Measurements from ENCODE around the gene C1orf198. TPM values are rescaled to one million over a fixed set of nuclear protein-coding genes. Genes with fewer than 3 reads are reported as not detected.

The C1orf198 gene
- total RNA-seq, 1 experiment from 2014 or later, result 83.4 TPM

DNA sequence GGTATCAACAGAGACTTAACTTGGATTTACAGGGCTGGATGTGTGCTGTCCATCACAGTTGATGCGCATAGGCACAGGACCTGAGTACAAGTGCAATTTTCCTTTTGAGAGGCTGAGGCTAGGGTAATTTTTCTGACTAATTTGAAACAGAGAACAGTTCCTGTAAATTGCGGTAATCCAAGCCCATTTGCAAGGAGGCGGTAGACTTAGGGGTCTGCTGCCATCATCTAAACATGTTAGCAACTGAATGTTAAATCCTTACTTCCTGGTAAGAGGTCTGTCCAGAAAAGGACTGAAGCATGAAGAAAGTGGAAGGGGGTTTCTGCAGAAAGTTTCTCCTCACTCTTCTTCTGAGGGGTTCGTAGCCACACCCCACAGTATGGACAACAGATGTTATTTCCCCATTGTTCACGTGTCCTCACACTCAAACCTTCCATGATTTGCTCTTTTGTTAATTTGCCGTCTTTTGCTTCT is 23.7 kb upstream of the C1orf198 start:
- no peak for DNase-seq (ENCODE audit: low read depth)

DNA sequence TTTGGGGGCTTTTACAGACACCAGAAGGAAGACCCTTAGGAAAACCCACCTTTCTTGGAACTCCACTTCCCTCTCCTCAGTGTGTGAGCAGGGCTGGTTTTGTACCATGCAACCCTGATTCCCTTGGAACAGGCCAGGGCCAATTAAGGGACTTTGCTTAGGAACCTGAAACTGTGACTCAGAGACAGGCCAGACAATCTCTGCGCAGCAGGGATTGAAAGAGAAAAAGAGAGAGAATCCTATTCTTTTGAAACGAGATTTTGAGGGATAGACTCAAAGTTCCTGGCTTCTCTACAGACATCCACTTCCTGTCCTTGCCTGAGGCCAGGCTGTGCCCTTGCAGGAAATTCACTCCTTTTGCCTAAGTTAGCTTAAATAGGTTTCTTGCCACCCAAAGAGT is 23.1 kb upstream of the C1orf198 start:
- DNase-seq (ENCODE audit: low read depth), result peak; percentile 61

DNA sequence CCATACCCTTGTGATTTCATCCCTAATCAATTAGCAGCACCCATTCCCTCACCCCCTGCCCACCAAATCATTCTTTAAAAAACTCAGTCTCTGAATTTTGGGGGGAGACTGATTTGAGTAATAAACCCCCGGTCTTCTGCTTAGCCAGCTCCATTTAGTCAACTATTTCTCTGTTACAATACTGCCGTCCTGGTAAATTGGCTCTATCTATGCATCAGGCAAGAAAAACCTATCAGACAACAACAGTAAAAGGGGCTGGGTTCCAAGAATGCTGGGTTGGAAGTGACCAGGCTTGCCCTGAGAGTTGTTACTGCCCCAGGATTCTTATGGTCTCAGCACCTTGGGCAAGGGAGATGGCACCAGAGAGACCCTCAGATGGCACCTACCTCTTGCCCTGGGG is 16.3 kb upstream of the C1orf198 start:
- no peak for DNase-seq (ENCODE audit: low read depth)

DNA sequence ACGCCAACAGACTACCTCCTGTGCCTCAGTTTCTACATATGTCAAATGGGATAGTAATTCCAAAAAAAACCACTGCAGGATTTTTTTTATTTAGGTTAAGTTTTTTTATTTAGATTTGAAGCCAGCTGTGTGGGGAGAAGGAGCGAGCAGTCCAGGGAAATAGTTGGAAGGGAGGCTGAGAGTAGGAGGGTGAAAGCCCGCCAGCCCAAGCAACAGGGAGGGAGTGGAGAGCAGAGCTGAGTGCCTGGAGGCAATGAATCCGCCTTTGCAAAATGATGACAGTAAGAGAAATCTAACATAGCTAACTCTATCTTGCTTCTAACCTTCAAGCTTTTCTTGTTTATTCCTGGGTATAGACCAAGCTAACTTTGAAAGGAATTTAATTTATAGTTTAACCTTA is 15.6 kb upstream of the C1orf198 start:
- DNase-seq (ENCODE audit: low read depth), result no peak

DNA sequence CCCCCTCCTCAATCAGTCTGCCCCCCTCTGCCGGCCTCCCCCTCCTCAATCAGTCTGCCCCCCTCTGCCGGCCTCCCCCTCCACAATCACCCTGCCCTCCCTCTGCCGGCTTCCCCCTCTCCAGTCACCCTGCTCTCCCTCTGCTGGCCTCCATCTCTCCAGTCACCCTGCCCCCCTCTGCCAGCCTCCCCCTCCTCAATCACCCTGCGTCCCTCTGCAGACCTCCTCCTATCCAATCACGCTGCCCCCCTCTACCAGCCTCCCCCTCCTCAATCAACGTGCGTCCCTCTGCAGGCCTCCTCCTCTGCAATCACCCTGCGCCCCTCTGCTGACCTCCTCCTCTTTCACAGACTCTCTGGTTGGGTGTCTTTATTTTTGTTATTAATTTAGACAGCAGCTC is 11.5 kb upstream of the C1orf198 start:
- DNase-seq (ENCODE audit: low read depth), result no peak

DNA sequence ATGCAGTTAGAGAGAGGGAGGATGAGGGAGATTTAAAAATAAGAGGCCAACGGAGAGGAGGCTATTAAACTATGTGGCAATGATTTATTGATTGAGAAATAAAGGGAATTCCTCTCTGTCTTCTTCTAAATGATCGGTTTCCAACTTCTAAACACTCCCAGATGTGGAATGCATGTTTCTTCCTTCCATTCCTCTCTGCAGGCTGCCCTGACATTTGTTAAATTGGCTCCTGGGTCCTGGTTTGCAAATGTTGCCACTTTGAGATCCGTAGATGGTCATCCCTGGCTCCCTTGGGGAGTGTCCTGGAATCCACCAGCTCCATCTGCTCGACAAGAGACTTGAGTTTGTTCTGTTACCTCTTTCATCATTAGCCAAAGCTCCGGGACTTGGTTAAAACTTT is 10.3 kb upstream of the C1orf198 start:
- no peak for DNase-seq (ENCODE audit: low read depth)

DNA sequence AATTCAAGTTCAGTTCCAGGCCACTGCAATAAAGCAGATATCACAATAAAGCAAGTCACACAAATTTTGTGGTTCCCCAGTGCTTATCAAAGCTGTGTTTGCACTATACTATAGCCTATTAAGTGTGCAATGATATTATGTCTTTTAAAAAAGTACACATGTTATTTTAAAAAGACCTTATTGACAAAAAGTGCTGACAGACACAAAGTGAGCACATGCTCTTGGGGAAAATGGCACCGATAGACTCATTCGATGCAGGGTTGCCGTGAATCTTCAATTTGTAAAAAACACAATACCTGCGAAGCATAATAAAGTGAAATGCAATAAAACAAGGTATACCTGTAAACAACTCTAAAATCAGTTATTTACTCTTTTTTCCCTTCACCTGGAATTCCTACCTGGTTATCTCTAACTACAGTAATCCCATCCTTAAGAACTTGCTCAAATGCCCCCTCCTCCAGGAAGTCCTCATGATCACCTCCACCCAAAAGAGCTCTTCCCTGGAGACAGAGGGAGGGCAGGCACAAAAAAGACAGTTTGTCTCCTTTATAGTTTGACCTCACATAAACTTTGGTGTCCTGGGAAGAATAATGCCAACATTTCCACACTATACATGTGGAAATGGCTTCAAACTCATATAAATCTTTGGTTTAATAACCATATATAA is 9.7 kb upstream of the C1orf198 start:
- no peak for DNase-seq (ENCODE audit: low read depth)

DNA sequence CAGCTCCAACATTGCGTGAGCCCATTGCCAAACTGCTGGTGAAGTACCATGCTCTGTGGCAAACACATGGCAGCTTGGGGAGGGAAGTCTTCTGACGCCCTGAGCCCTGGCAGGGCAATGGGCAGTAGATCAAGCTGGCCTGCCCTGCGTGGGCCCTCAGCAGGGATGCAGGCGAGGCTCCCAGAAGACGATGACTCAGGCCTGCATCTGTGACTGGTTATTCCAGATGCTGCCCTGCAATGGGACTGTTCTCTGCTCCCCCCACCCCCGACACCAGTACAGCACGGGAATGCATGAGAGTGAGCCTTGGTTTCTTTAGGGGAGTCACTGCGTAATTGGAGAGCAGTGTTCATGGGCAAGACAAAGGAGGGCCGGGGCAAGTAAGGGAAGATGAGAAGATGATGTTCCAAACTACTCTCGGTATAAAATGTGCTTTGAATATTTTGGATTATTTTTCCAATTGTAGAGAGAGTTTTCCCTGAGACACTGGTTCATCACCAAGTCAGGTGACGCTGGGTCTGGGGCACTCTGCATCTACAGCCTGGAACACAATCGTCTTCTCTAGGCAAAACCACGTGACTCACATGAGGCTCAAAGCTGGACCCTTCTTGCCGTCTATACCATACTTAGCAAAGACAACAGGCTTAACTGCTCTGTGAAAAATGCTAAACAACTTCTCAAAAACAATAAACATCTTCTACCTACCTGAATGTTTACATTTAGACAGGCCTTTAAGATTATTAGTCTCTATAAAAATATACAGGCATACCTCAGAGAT is 9.0 kb upstream of the C1orf198 start:
- DNase-seq (ENCODE audit: low read depth), result peak; percentile 37

DNA sequence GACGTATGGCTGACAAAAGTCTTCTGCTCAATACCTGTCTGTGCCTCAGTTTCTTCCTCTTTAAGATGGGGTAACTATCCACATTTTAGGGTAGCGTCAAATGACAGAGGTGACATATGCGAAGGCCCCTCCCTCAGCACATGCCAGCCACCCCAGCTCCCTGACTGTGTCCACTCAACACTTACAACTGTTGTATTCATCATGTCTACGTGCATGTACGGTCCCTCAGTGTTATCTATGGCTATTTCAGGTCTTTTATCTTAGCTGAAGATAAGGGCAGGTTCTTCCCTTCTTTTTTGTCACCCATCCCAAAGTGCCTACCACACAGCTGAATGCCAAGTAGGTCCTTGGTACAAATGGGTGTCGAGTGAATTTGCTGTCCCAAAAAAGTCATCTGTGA is 8.3 kb upstream of the C1orf198 start:
- DNase-seq (ENCODE audit: low read depth), result no peak

DNA sequence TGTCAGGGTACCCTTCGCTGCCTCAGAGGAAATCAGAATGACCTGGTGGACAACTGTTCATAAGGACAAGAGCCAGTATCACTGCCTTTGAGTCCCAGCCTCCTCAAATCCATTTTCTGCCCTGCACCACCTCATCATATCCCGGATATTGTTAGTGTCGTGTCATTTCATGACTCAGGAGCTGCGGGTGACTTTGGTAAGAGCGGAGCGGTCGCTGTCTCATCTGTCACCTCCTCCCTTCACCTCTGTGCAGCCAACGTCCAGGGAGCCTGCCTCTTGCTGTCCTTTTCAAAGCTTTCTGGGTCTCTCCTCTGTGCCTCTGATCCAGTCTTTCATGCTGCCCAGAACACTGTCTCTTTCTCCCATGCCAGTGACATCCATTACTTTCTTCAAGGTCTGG is 7.0 kb upstream of the C1orf198 start:
- DNase-seq (ENCODE audit: low read depth), result no peak

DNA sequence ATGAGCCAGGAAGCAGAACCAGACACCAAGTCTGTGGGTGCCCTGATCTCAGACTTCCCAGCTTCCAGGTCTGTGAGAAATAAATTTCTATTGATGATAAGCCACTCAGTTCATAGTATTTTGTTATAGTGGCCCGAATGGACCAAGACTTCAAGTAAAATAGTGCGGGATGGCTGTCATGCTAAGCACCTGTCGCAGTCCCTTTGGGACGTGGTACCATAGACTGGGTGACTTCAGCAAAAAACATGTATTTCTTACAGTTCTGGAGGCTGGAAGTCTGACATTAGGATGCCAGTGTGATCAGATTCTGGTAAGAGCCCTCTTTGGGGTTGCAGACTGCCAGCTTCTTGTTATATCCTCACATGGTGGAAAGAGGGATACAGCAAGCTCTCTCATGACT is 2.6 kb upstream of the C1orf198 start:
- DNase-seq (ENCODE audit: low read depth), result no peak

DNA sequence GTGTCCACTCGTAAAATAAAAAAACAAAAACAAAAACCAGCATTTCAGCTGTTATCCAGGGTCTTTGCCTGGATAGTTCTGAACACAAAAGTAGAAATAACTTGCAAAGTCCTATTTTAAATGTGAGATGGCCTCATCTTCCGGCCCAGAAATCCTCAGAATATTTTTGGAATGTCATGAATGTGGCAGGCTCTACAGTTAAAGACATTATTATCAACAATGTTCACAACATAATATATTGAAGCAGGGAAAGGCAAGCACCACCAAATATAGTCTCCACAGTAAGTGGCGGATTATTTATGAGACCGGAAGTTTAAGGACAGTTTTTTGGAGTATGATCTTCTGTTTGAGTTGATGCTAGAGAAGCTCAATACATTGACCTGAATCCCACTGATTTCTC is 1.2 kb upstream of the C1orf198 start:
- peak; percentile 55 for DNase-seq (ENCODE audit: low read depth)

DNA sequence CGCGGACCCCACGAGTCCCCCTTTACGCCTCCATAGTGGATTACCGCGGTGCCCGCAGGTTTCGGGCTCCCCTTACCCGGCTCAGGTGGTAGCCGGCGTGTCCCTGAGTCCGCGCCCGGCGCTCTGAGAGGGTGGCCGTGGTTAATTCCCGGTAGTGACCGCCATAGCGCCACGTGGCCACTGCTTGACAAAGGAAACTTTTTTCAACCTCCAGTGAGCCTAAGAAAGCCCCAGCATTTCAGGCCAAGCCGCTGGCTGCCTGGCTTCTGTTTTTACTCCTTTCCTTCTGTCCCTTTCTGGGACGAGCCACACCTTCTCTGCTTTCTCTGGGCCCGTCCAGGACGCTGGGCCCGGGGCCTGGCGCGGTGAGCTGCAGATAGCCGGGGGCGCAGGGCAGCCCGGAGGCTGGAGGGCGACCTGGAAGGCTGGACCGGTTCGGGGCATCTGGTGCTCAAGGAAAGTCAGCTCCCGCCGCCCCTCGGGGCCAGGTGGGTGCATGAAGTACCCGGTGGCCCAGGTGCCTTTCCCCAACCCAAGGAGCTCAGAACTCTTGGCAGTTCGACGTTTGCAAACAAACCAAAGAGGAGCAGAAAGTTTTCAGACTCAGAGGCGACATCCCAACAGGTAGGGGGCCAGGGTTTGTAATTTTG is 540 bp upstream of the C1orf198 start:
- peak; percentile 72 for DNase-seq (ENCODE audit: low read depth)

DNA sequence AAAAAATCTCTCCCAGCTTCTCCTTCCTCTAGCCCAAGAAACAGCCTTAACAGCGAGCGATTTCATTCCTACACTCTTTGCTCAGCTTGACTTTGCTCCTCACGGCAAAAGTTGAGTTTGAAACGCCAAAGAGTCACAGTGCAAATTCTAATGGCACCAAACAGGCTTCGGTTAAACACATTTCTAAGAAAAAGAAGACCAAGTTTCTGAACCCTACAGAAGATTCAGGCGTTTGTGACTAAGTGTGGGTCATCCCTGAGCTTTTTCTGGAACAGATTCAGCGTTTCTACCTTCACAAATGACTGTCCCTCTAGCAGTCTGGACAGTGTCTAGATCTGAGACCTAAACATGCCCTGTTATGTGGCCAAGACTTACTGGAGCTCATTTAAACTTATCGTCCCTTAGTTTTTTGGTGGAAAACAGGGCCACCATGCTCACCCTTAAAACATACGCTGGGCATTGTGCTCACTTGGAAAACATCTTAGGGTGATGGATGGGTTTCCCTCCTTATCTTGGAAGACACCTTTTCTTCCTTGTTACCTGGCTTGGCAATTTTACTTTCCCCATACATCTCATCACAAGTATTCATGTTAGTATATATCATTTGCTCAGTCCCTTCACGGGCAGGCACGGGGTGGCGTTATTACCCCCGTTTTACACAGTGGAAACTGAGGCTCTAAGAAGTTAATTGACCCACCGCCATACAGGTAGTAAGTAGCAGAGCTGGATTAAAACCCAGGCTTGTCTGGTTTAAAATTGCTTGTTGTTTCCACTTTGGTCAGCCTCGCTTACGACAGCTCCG is 1.0 kb downstream of the C1orf198 start:
- peak; percentile 58 for DNase-seq (ENCODE audit: low read depth)

DNA sequence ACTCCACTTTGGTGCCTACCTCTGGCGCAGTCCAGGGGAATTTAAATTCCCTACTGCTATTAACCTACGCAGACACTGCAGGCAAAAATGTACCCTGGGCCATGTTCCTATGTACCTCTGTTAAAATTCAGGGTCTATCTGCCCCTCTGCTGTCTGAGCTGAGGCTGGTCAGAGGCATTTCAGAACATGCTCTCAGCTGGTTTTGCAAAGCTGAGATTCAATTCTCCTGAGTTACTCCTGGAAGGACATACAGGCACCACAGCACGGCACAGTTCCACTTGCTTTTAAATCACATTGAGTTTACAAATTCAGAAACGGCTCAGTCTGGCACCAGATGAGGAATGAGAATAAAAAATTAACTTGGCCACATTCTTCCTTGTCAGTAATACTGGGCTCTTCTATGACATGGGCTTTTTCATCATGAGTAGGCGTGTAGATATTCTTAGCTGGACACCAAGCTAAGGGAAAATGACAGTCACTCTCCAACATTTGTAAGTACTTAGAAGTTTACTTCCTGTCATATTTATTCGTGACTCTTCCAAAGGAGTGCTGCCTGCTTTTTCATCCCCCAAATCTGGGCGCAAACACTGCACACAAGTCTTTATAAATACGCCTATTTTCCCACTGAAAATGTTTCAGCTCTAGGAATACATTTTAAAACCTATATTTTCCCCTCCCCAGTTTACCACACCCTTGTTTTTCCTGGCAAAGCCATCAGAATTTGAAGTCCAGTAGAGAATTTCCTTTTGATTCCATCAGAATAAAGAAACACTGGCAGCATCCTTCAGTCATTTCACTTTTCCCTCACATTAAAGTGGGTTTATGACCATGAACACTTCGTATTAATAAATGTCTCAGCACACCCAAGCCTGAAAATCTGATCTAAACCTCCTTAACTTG is 1.9 kb downstream of the C1orf198 start:
- DNase-seq (ENCODE audit: low read depth), result peak; percentile 29

DNA sequence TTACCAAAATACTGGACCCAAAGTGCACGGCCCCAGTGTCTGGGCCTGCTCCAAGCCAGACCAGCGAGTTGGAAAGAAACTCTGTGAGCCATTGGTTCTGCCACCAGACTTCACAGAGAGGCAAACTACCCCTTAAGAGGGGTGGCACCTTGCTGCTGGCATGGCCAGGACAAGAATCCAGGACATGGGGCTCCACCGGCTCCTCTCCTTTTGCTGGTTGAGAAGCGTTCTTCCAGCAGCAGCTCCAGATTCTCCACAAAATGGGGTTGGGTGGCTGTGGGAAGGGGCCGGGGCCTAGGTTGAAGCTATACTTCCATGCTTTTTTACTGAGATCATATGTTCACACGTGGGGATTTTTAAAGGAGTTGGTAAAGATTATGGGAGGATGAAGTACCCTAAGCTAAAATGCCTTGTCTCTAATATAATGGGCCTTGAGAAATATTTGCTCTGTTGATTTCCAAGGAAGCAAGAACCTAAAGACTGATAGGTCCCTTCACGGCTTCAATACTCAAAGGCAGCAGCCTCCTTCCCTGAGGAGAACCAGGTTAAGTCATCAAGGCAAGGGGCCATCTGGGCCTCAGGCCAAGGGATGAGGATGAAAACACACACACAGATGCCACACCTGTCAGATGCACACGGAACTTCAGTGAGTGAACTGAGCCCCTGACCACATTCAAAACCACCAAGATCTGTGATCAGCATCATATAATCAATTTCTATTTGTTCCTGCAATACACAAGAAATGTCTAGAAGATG is 3.1 kb downstream of the C1orf198 start:
- no peak for DNase-seq (ENCODE audit: low read depth)

DNA sequence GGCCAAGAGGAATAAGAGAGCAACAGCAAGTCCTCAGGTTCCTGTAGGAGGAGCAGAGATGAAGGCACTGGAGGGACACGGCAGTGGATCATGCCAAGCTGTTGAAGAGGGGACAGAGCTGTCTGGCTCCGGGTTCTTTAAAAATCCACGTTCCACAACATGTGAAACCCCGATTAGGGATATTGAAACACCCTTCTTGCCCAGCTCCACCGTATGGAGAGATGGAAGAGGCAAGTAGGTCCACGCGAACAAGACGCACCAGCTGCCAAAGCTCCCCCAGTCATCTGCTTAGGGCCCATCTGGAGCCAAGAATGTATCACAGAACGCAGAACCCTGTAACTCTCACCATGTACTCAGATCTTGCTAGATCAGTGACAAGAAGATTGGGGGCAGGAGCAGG is 3.9 kb downstream of the C1orf198 start:
- DNase-seq (ENCODE audit: low read depth), result no peak

DNA sequence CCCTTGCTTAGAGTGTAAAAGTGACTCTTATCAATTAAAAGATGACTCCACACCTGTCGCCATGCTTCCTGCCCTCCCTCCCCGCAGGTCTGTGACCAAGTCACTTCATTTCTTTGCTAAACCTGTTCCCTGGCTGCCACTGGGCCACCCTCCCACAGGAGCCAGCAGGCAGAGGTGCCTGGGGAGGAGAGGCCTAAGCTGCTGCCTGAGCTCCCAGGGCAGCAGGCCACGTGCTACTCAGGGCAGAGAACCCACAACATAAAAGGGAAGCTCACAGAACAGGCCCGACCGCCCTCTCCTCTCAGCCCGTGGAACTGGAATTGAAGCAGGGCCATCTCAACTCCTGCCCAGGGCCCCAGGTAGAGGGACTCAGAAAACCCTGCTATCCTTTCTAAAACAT is 4.9 kb downstream of the C1orf198 start:
- DNase-seq (ENCODE audit: low read depth), result no peak

DNA sequence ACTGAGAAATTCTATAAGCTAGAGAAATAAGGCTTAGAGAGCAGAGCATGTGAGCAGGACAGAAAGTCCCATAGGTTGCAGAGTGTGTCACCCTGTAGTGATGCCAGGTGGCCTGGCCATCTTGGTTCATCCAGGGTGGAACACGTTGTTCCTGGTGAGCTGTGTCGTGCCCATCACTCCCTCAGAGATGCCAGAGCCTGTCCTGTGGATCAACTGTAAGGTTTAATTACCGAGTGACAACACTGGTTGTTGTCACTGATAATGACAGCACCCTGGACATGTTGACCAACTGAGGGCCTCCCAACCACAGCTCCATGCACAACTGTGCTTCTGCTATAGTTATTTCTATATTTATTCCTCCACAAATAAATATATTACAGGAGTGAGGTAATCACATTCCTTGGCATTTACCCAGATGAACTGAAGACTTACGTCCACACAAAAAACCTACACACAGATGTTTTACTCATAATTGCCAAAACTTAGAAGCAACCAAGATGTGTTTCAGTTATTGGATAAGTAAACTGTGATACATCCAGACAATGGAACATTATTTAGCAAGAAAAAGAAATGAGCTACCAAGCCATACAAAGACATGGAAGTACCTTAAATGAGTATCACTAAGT is 6.2 kb downstream of the C1orf198 start:
- DNase-seq (ENCODE audit: low read depth), result peak; percentile 44

DNA sequence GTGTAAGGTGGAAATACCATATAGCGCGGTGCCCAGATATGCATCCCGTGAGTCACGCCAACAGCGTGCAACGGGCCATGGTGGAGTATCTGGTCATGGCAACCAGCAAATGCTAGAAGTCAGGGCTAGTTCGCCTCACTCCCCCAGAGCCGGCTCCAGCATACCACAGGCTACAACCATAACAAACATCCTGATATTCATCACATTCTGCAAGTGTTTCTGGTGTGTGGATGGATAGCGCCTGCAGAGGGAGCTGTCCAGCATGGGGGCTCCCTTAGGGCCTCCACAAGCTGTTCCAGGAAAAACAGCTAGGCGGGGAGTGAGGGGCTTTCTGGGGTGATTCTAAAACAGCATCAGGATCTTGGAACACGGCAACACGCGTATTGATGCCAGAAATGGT is 6.8 kb downstream of the C1orf198 start:
- no peak for DNase-seq (ENCODE audit: low read depth)
